ENCODE data around the gene COL6A3.
"Not testable (repeated sequence)": the region's sequence is repeated elsewhere in the genome, so short reads cannot be mapped to it uniquely, and the experiment has no call there.

The COL6A3 gene

GRCh38 chr2:237309416-237309815 is 104.5 kb downstream of the COL6A3 start:
- peak overlapping the region in 5 of 21 experiments; percentile 4 to 66 (median 14) for H3K27ac ChIP-seq
- no peak overlapping the region for H3K4me3 ChIP-seq

- Histone ChIP-seq H3K4me3 (no peak overlapping the region), H3K27ac (peak overlapping the region in 5 of 21 experiments; percentile 4 to 66 (median 14))
Measured at GRCh38 chr2:237309011-237309410, 105.0 kb downstream of the COL6A3 start.

- peak overlapping the region in 1 of 21 experiments; percentile 63 for H3K27ac ChIP-seq
- no peak overlapping the region for H3K4me3 ChIP-seq
Measured at GRCh38 chr2:237307474-237307873, 106.5 kb downstream of the COL6A3 start.

- Histone ChIP-seq H3K4me3 (no peak overlapping the region), H3K27ac (peak overlapping the region in 4 of 21 experiments; percentile 6 to 63 (median 50))
Measured at GRCh38 chr2:237306787-237307170, 107.2 kb downstream of the COL6A3 start.

GRCh38 chr2:237306083-237306786 is 107.7 kb downstream of the COL6A3 start:
- no peak overlapping the region for H3K4me3 ChIP-seq
- peak overlapping the region in 6 of 21 experiments; percentile 6 to 56 (median 36) for H3K27ac ChIP-seq

- Histone ChIP-seq H3K27ac (peak overlapping the region in 5 of 21 experiments; percentile 25 to 56 (median 43)), H3K4me3 (no peak overlapping the region)
Measured at GRCh38 chr2:237305579-237305978, 108.4 kb downstream of the COL6A3 start.

- Histone ChIP-seq H3K27ac (peak overlapping the region in 3 of 21 experiments; percentile 25 to 56 (median 43)), H3K4me3 (no peak overlapping the region)
Measured at GRCh38 chr2:237304763-237305514, 109.0 kb downstream of the COL6A3 start.

- peak overlapping the region in 1 of 21 experiments; percentile 16 for H3K27ac ChIP-seq
Measured at GRCh38 chr2:237303244-237303643, 110.7 kb downstream of the COL6A3 start.

GRCh38 chr2:237301595-237301994 is 112.4 kb downstream of the COL6A3 start:
- peak overlapping the region in 3 of 21 experiments; percentile 25 to 73 (median 60) for H3K27ac ChIP-seq

More at GRCh38 chr2:237303244-237303643, 110.7 kb downstream of the COL6A3 start:
- H3K4me3 ChIP-seq: not testable (repeated sequence)

GRCh38 chr2:237300739-237301138 is 113.2 kb downstream of the COL6A3 start:
- Histone ChIP-seq H3K27ac (peak overlapping the region in 10 of 21 experiments; percentile 13 to 81 (median 56)), H3K4me3 (no peak overlapping the region)

More at GRCh38 chr2:237301595-237301994, 112.4 kb downstream of the COL6A3 start:
- no peak overlapping the region for H3K4me3 ChIP-seq

- Histone ChIP-seq H3K4me3 (no peak overlapping the region), H3K27ac (peak overlapping the region in 8 of 21 experiments; percentile 16 to 88 (median 66))
Measured at GRCh38 chr2:237299906-237300305, 114.1 kb downstream of the COL6A3 start.

GRCh38 chr2:237298151-237299118 is 115.5 kb downstream of the COL6A3 start:
- Histone ChIP-seq H3K27ac (peak overlapping the region in 11 of 21 experiments; percentile 2 to 88 (median 57)), H3K4me3 (no peak overlapping the region)

GRCh38 chr2:237297421-237298150 is 116.4 kb downstream of the COL6A3 start:
- H3K4me3 ChIP-seq: no peak overlapping the region
- H3K27ac ChIP-seq: peak overlapping the region in 17 of 21 experiments; percentile 9 to 88 (median 51)

GRCh38 chr2:237296756-237297155 is 117.2 kb downstream of the COL6A3 start:
- no peak overlapping the region for H3K4me3 ChIP-seq
- H3K27ac ChIP-seq: peak overlapping the region in 15 of 21 experiments; percentile 11 to 88 (median 52)

GRCh38 chr2:237295889-237296480 is 118.0 kb downstream of the COL6A3 start:
- peak overlapping the region in 10 of 21 experiments; percentile 15 to 88 (median 41) for H3K27ac ChIP-seq
- H3K4me3 ChIP-seq: no peak overlapping the region

- Histone ChIP-seq H3K27ac (peak overlapping the region in 9 of 21 experiments; percentile 2 to 88 (median 45)), H3K4me3 (no peak overlapping the region)
Measured at GRCh38 chr2:237294460-237294859, 119.5 kb downstream of the COL6A3 start.

GRCh38 chr2:237293978-237294377 is 120.0 kb downstream of the COL6A3 start:
- Histone ChIP-seq H3K27ac (peak overlapping the region in 8 of 21 experiments; percentile 2 to 88 (median 54)), H3K4me3 (no peak overlapping the region)

- peak overlapping the region in 20 of 21 experiments; percentile 45 to 87 (median 64) for H3K27ac ChIP-seq
- H3K4me3 ChIP-seq: peak overlapping the region in 1 of 7 experiments; percentile 10
Measured at GRCh38 chr2:237291138-237291792, 122.7 kb downstream of the COL6A3 start.
